GM18507 (cell line): ENCODE measurements around the gene JAKMIP3.

Source experiments
- DNase-seq: peaks from one replicate; pipeline ENCODE4 v3.0.0; 2011; ENCODE audit warnings: low read depth; ENCODE audit not compliant: insufficient read length; ENCODE audit errors: extremely low spot score
- FAIRE-seq: peaks from 2 replicates; lab custom pipeline; 2011; peaks lifted over from hg19 to GRCh38; lab: Jason Lieb, UNC

The JAKMIP3 gene

GRCh38 chr10:132107186-132107948 is 41.6 kb downstream of the JAKMIP3 start:
- FAIRE-seq, result no peak
- no peak for DNase-seq

- FAIRE-seq (no peak), DNase-seq (no peak)
Observed at GRCh38 chr10:132107949-132108877, 42.5 kb downstream of the JAKMIP3 start.

- DNase-seq, result no peak
- no peak for FAIRE-seq
Observed at GRCh38 chr10:132109341-132110110, 43.8 kb downstream of the JAKMIP3 start.

- DNase-seq (no peak), FAIRE-seq (no peak)
Observed at GRCh38 chr10:132110111-132110521, 44.4 kb downstream of the JAKMIP3 start.

GRCh38 chr10:132110713-132111112 is 45.0 kb downstream of the JAKMIP3 start:
- FAIRE-seq (no peak), DNase-seq (no peak)

- FAIRE-seq (no peak), DNase-seq (no peak)
Observed at GRCh38 chr10:132111121-132111731, 45.5 kb downstream of the JAKMIP3 start.

- DNase-seq (no peak), FAIRE-seq (no peak)
Observed at GRCh38 chr10:132111871-132112341, 46.2 kb downstream of the JAKMIP3 start.

- no peak for FAIRE-seq
- DNase-seq, result no peak
Observed at GRCh38 chr10:132112611-132113010, 46.9 kb downstream of the JAKMIP3 start.

- no peak for FAIRE-seq
Observed at GRCh38 chr10:132113206-132113605, 47.5 kb downstream of the JAKMIP3 start.

GRCh38 chr10:132113766-132114365 is 48.1 kb downstream of the JAKMIP3 start:
- FAIRE-seq, result no peak

More at GRCh38 chr10:132113206-132113605, 47.5 kb downstream of the JAKMIP3 start:
- no peak for DNase-seq

GRCh38 chr10:132114953-132115520 is 49.3 kb downstream of the JAKMIP3 start:
- DNase-seq (no peak), FAIRE-seq (no peak)

More at GRCh38 chr10:132113766-132114365, 48.1 kb downstream of the JAKMIP3 start:
- DNase-seq, result no peak
